Diencephalon (tissue), 1 donor: ENCODE results near the gene OR6C65. TPM values are rescaled to one million over a fixed set of nuclear protein-coding genes. Genes with fewer than 3 reads are reported as not detected.

ENCODE experiments used
- total RNA-seq: library from RNA; depleted of rRNA; stranded (reverse); fragments of >200 nt; gene quantifications from one replicate; pipeline ENCODE4 v1.2.3, GENCODE V29; 2014

The OR6C65 gene
- not detected for total RNA-seq

DNA sequence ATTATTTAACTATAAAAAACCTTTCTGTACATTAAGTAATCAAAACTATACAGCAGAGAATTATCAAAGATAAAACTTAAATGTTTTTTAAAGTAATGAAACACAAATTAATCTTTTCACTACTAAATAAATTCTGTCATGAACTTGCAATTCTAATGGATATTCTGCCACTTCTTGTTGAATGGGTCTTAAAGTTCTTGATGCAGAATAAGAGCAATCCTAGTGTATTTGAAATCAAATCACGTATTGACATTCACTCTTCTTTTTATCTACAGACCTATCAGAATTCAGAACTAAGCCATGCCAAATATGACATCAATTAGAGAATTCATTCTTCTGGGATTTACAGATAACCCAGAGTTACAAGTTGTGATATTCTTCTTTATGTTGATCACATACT, at the start of gene OR6C65:
OR6C65 (plus strand) TSS at position 301 of the 400 bp plus-strand sequence; CDS start at position 301, 0 bp downstream.

DNA sequence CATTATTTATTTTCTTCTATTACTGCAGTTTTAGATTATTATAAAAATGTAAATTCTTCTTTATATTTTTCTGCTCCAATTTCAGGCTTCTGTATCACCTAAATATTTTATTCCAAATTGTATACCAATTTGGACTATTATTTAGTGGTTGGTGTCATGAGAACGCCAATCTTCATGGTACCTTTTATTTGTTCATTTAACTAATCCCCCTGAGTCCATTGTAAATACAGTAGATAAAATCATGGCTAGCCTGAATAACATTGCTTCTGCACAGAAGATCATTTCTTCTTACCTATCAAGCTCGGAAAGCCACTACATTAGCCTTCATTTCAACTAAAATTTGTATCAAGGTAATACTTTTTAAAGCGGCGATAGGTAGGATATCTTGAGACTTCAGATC, 37.7 kb upstream of the OR6C65 start, which contains the start of gene OR6C75:
OR6C75 (plus strand) TSS at position 301 of the 400 bp plus-strand sequence. CDS start 2,136 bp downstream, outside the sequence.

DNA sequence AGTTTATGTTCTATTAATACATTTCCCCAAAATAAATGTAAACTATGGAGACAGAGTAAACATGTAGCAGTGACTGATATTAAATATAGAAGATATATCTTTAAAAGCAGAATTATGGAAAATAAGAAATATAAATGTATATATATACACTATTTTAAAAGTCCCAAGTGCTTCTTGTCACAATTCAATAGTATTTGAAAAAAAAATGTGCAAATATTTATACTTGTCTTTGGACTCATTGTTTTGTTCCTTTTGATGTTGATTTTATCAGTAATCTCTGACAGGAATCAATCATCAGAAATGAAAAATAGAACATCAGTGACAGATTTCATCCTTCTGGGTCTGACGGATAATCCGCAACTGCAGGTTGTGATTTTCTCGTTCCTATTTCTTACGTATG, 25.6 kb downstream of the OR6C65 start, which contains the start of gene OR6C76:
OR6C76 (plus strand) TSS at position 301 of the 400 bp plus-strand sequence; CDS start at position 301, 0 bp downstream.

DNA sequence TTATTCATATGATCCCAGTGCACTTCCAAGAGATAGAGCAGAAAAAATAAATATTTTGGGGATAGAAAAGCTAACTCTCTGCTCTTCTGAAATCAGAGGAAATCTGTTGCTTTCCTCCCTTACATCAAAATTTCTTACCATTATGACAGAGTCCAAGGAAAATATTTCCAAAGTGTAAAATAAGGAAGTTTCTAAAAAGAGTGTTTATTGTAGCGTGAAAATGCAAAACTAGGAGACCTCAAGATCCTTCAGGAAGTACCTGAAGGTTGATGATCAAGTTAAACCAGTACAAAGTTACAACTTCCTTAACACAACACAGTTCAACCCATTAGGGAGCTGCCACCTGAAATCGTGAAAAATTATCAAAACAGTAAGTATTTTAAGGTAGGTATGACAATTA, 43.4 kb downstream of the OR6C65 start, which contains the start of gene OR6C2:
OR6C2 (plus strand) TSS at position 301 of the 400 bp plus-strand sequence. CDS start 8,138 bp downstream, outside the sequence.

Other genes starting within 250 kb of the OR6C65 start
- gene OR10A7, start 179.5 kb upstream of the OR6C65 start, total RNA-seq = not detected
- not detected for gene OR6C74, start 155.9 kb upstream of the OR6C65 start, total RNA-seq
- not detected for gene OR6C6, start 104.0 kb upstream of the OR6C65 start, total RNA-seq
- not detected for gene OR6C1, start 86.2 kb upstream of the OR6C65 start, total RNA-seq
- gene OR6C3, start 69.8 kb upstream of the OR6C65 start, total RNA-seq = not detected
- gene OR6C75, start 37.6 kb upstream of the OR6C65 start, total RNA-seq = not detected
- gene OR6C76, start 25.7 kb downstream of the OR6C65 start, total RNA-seq = not detected
- not detected for gene OR6C2, start 43.5 kb downstream of the OR6C65 start, total RNA-seq
- not detected for gene OR6C70, start 69.6 kb downstream of the OR6C65 start, total RNA-seq
- gene OR6C68, start 91.8 kb downstream of the OR6C65 start, total RNA-seq = not detected
- not detected for gene OR6C4, start 149.1 kb downstream of the OR6C65 start, total RNA-seq
- gene OR2AP1, start 171.9 kb downstream of the OR6C65 start, total RNA-seq = not detected
- gene OR10P1, start 236.4 kb downstream of the OR6C65 start, total RNA-seq = not detected